Activated T-cell treated with anti-CD3 and anti-CD28 coated beads for 24 hours (primary cell): ENCODE data around the gene GLIS1.

ENCODE experiments used
- DNase-seq: peaks from one replicate; pipeline ENCODE4 v3.0.0-alpha.2; 2020; ENCODE audit warnings: low read depth

GLIS1 gene

DNA sequence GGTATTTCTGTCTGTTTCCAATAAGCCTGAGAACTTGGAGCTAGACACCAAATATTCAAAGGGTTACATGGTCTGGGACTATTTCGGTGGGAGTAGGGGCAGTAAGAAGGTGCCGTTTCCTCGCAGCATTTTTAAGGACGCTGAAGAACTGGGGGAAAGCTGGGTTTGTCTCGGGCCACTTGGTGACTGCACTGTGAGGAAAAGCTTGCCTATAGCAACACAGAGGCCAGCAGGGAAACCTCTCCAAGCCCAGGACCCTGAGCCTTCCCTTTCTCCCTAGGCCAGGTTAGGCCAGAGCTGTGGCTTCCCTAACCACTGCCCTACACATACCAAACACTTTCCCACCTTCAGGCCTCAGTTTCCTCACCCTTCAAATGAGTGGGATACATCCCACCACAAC, 3.3 kb downstream of the GLIS1 start:
- no peak for DNase-seq

DNA sequence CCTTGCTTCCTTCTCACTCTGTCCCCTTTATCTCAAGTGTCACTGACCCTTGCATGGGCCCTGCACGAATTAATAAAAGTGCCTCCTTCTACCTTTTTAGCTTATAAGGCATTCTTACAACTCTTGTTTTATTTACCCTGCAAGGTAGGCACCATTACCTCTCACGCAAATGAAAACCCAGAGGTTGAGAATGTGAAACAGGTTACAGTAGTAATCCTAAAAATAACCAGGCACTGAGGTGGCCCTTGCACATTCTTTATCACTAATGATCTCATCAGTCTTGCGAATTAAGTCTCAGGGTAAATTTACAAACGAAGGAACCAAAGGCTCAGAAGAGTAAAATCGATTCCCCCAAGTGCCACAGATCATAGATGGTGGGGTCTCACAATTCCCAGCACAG, 3.7 kb downstream of the GLIS1 start:
- DNase-seq = no peak

- DNase-seq = no peak
Measured at GRCh38 chr1:53734650-53735211, 4.2 kb downstream of the GLIS1 start.

- no peak for DNase-seq
Measured at GRCh38 chr1:53733975-53734649, 4.9 kb downstream of the GLIS1 start.

- no peak for DNase-seq
Measured at GRCh38 chr1:53733447-53733931, 5.5 kb downstream of the GLIS1 start.

- no peak for DNase-seq
Measured at GRCh38 chr1:53732912-53733317, 6.0 kb downstream of the GLIS1 start.

- DNase-seq = no peak
Measured at GRCh38 chr1:53732409-53732808, 6.6 kb downstream of the GLIS1 start.

- no peak for DNase-seq
Measured at GRCh38 chr1:53731779-53732305, 7.1 kb downstream of the GLIS1 start.

DNA sequence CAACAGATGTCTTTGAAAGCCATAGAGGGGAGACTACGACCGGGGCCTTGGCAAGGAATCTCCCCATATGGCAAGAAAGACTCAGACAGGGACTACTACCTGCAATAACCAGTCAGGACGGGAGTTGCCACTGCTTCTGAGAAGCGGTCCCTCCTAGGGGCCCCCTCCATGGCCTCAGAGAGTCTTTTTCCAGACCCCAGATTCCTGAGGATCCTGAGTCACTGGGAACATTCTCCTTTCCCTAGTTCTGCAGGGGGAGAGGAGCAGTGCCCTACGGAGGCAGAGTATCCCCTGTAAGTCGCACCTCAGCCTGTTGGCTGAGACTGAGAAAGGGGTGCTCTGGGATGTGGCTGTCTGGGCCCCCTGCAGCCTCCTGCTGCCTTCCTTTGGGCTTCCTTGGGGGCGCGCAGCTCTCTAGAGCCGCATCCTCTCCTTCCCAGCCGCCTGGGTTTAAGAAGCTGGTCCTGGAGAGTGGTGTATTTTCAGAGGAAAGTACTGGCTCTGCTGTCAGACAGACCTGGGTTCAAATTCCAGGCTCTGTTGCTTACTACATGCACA, 7.8 kb downstream of the GLIS1 start:
- no peak for DNase-seq

GRCh38 chr1:53730224-53730865, 8.6 kb downstream of the GLIS1 start:
- DNase-seq = no peak

DNA sequence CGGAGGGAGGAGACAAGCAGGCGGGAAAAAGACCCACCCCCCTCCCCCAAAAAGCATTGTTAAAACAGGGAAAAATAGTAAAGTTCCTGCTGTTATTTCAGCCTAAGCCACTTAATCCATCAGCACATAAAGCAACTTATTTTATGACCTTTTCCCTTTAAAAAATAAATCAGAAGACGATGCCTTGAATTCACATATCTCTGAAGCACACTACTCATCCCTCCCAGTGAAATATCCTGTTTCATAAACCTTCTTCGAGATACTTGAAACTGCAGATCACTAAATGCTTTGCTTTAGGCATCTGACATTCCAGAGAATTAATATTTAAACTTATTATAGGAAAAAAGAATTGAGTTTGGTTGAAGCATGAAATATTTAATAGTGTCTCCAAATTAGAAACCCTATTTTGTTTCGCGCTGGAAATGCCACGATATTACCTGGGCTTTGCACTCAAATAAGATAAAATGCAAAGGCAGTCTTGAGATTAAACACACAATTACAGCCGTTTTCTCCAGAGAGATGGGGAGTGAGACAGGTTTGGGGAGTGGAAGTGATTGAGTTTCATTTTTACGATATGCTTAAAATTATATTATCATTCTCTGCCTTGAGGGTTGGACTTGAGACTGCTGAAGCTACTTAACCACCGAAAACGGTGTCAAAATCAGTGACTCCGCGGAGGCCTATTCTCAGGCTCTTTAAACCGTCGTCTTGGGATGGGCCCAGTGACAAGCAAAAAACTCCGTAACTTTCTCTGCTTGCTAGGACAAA, 9.3 kb downstream of the GLIS1 start:
- DNase-seq = no peak

GRCh38 chr1:53728702-53729455, 10.1 kb downstream of the GLIS1 start:
- DNase-seq = no peak

DNA sequence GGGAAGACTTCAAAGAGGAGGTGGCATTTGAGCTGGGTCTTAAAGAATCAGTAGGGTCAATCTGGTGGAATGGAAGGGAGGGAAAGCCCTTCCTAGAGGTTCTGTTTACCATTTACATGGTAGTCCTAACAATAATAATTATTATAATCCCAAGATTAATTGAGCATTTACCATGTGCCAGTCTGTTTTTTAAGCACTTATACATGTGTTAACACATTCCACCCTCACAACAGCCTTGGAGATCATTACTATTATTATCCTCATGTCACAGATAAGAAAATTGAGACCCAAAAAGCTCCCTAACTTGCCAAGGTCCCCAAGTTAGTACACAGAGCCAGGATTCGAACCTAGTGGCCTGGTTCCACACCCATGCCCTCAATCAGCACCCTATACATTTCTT, 10.8 kb downstream of the GLIS1 start:
- no peak for DNase-seq

- no peak for DNase-seq
Measured at GRCh38 chr1:53727461-53728092, 11.4 kb downstream of the GLIS1 start.

DNA sequence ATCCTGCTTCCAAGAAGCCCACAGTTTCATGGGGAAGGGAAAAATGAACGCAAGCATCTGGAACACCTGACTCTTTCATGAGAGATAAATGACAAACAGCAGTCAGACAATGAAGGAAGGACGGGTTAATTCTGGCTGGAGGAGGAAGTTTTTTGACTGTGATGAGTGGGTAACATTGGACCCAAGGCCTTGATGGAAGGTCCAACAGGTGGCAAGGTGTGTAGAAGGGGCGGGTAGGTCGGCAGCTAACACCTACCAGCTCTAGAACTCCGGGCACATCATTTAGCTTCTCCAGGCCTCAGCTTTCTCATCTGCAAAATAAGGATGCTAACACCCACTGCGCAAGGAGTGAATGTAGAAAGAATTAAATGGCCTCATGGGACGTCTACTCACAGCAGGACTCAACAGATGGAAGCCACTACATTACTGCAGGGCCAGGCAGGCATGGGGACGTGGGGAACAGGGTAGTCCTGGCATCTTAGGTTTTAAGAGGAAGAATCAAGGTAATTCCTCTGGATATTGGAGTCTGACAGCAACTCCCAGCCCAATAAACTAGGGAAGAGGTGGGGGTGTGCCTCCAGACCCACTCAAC, 12.9 kb downstream of the GLIS1 start:
- no peak for DNase-seq

DNA sequence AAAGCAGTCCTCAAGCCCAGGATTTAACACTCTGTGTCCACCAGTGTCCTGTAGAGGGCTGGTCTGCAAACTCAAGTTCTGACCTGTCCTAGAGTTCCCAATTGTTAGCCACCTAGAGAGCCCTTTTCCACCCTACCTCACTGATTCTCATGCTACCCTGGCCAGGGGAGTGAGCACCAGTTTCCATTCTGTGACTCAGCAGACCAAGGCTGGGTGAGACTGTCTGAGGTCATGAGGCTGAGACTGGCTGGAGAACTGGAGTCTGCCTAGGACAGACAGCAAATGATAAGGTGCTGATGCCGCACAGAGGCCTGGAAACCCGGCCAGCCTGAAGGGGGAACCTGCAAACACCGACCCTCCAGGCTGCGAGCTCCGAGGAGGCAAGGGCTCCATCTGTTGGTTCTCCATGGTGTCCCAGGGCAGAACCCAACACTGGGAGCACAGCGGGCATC, 13.7 kb downstream of the GLIS1 start:
- no peak for DNase-seq

GRCh38 chr1:53722025-53722424, 16.9 kb downstream of the GLIS1 start:
- DNase-seq = no peak

DNA sequence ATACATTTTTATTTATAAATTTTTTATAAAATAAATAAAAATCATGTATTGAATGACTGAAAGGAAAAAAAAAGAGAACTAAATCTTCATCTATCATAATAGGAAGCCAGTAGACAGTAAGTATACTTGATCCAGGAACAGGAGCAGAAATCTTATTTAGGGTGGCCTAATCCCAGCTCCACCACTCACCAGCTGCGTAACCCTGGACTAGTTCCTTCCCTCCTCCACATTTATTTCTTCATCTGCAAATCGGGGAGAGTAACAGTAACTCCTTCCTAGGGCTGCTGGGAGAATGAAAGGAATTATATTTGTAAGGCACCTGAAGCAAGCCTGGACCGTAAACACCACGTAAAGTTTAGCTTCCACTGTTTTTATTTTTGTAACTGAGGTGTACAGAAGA, 17.9 kb downstream of the GLIS1 start:
- DNase-seq = no peak

DNA sequence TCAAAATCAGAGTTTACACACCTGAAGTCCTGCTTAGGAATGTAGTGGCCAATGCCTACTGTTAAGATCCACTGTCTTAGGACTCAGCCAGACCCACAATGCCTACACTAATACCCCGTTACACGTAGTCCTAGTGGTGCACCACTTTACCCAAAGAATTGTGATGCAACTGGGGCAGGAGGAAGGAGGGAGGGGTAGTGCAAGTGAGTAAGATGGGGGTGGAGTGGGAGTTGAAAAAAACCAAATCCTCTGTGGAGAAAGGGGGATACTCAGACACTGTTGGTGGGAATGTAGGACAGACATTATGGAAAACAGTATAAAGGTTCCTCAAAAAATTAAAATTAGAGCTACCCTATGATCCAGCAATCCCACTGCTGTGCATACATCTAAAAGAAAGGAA, 19.5 kb downstream of the GLIS1 start:
- DNase-seq = no peak

- no peak for DNase-seq
Measured at GRCh38 chr1:53718443-53718842, 20.5 kb downstream of the GLIS1 start.
